OCI-LY3 (cell line): ENCODE data around the gene EIF2B1.

Source experiments
- H2AFZ ChIP-seq: fragments of 200-600, 300-600 bp; shearing (Covaris generic); 2 replicates; pipeline ENCODE4 v1.6.0; 2014; ENCODE audit warnings: antibody characterized with exemption, low read depth, low read length
- H3K27ac ChIP-seq: fragments of 200-600, 300-600 bp; sonication (generic); 2 replicates; pipeline ENCODE4 v1.5.1; 2014; ENCODE audit warnings: mild to moderate bottlenecking, low read length, moderate library complexity, mixed read lengths
- H3K27me3 ChIP-seq: fragments of 200-600, 300-600 bp; sonication (generic); 2 replicates; pipeline ENCODE4 v1.6.1; 2014; ENCODE audit warnings: low read depth, low read length, mixed read lengths
- H3K36me3 ChIP-seq: fragments of 200-600, 300-600 bp; sonication (generic); replicated peaks from 2 replicates; pipeline ENCODE3; 2014; ENCODE audit warnings: low read depth, low read length, mixed read lengths
- H3K4me1 ChIP-seq: fragments of 300-600, 200-600 bp; sonication (generic); 2 replicates; pipeline ENCODE4 v1.6.1; 2014; ENCODE audit warnings: low read length, mixed read lengths
- H3K4me2 ChIP-seq: fragments of 200-600, 300-600 bp; sonication (generic); 2 replicates; pipeline ENCODE4 v1.6.1; 2014; ENCODE audit warnings: low read length, mixed read lengths
- H3K4me3 ChIP-seq: fragments of 300-600, 200-600 bp; sonication (generic); 2 replicates; pipeline ENCODE4 v1.5.1; 2014; ENCODE audit warnings: antibody characterized with exemption, mild to moderate bottlenecking, low read length, moderate library complexity
- H3K79me2 ChIP-seq: fragments of 300-600, 200-600 bp; shearing (Covaris generic); 2 replicates; pipeline ENCODE4 v1.6.1; 2014; ENCODE audit warnings: mild to moderate bottlenecking, low read length, mixed read lengths
- H3K9ac ChIP-seq: fragments of 300-600, 200-600 bp; shearing (Covaris generic); 2 replicates; pipeline ENCODE4 v1.6.0; 2014; ENCODE audit warnings: mild to moderate bottlenecking, low read length, moderate library complexity
- H3K9me3 ChIP-seq: fragments of 200-600, 300-600 bp; shearing (Covaris generic); 2 replicates; pipeline ENCODE4 v1.6.1; 2014; ENCODE audit warnings: low read length, mixed read lengths; ENCODE audit not compliant: insufficient read depth
- H4K20me1 ChIP-seq: fragments of 200-600, 300-600 bp; sonication (generic); 2 replicates; pipeline ENCODE4 v1.6.1; 2016; ENCODE audit warnings: low read length, mixed read lengths; ENCODE audit not compliant: insufficient read depth
- CTCF ChIP-seq: fragments of 200-600, 300-600 bp; sonication (generic); IDR thresholded peaks from 2 replicates; pipeline ENCODE4 v1.5.1; 2014; ENCODE audit warnings: antibody characterized with exemption, low read length, low read depth
- EZH2phosphoT487 ChIP-seq: fragments of 200-600 bp; shearing (Covaris generic); IDR thresholded peaks from 2 replicates; pipeline ENCODE4 v1.6.1; 2018; ENCODE audit warnings: antibody characterized with exemption, mixed run types, low read depth

Gene EIF2B1

DNA sequence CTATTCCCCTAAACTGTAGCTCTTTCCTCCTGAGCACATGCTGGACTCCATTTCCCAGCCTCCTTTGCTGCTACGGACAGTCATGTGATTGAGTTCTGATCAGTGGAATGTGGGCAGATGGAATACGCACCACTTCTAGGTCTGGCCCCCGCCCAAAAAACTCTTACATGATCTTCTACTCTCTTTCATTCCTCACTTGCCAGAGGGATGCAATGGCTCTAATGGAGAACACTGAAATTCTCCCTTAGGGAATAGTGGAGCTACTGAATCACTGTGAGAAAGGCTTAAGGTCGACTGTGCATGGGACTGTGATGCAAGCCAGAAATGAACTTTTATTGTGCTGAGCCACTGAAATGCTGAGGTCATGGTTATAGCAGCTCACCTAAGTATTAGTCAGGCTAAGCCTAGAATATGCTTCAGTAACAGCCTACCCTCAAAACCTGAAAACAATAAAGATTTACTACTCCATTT lies 62.1 kb downstream of the EIF2B1 start:
- H3K4me1 ChIP-seq, result no peaks in the 10 kb centered on the region
- H3K79me2 ChIP-seq, result no peaks in the 10 kb centered on the region
- H3K27ac ChIP-seq, result no peak overlapping the region
- no peak for TF ChIP-seq CTCF
- TF ChIP-seq EZH2phosphoT487, result no peak
- H3K4me2 ChIP-seq, result no peak overlapping the region
- no peak overlapping the region for H3K9ac ChIP-seq
- H2AFZ ChIP-seq, result no peak overlapping the region
- peaks cover 9% of the 10 kb centered on the region; the same call in 1 of the 2 replicates for H3K27me3 ChIP-seq
- H3K9me3 ChIP-seq, result no peaks in the 10 kb centered on the region
- no peaks in the 10 kb centered on the region for H4K20me1 ChIP-seq
- no peaks in the 10 kb centered on the region for H3K36me3 ChIP-seq
- no peak overlapping the region for H3K4me3 ChIP-seq
